Tibial artery (tissue), 4 donors: ENCODE results near the gene LZTS2.
A peak's percentile ranks its signal among the peaks of the same experiment; 100 is the strongest.

Source experiments
- DNase-seq, 2 donors: peaks; one replicate each; pipeline ENCODE4 v3.0.0-alpha.2; 2019
- H3K27ac ChIP-seq, 2 donors: fragments of 200-600 bp; sonication (generic) in 1 of 2; 1 replicate in 1 of 2; 2 replicates in 1 of 2; pipeline ENCODE4 v1.5.1; 2018 to 2019; ENCODE audit warnings: mild to moderate bottlenecking in 1 of 2
- H3K27me3 ChIP-seq, 2 donors: fragments of 200-600 bp; sonication (generic) in 1 of 2; one replicate each; pipeline versions ENCODE4 v1.5.1 to v1.6.0; 2016 to 2019
- H3K36me3 ChIP-seq, 3 donors: fragments of 200-600 bp; sonication (generic) in 2 of 3; one replicate each; pipeline ENCODE4 v1.5.1; 2016 to 2019; ENCODE audit warnings: mild to moderate bottlenecking in 2 of 3
- H3K4me1 ChIP-seq, 4 donors: fragments of 200-600 bp; sonication (generic) in 2 of 4; 1 replicate in 3 of 4; 2 replicates in 1 of 4; pipeline ENCODE4 v1.5.1; 2016 to 2019
- H3K4me3 ChIP-seq, 2 donors: fragments of 200-600 bp; sonication (generic) in 1 of 2; 1 replicate in 1 of 2; 2 replicates in 1 of 2; pipeline ENCODE4 v1.5.1; 2018 to 2019; ENCODE audit warnings: mild to moderate bottlenecking in 2 of 2
- H3K9me3 ChIP-seq, 3 donors: fragments of 200-600 bp; sonication (generic) in 1 of 3; one replicate each; pipeline ENCODE4 v1.5.1; 2016 to 2019
- intact Hi-C: fragments of 100-400 bp; cut with DNase I; formaldehyde crosslinking; loops from one replicate; pipeline ENCODE4 v1.15.0; 2023; ENCODE audit warnings: low total_unique reads
- TF ChIP-seq, protein P1 (sequence below), 2 experiments: fragments of 200-600 bp in 1 of 2; fragments of 450-650 bp in 1 of 2; IDR thresholded peaks; one replicate each; pipeline ENCODE4 v1.5.1; 2017 to 2019; ENCODE audit warnings: antibody characterized with exemption in 2 of 2, mild to moderate bottlenecking in 1 of 2, moderate library complexity in 1 of 2

Gene LZTS2

DNA sequence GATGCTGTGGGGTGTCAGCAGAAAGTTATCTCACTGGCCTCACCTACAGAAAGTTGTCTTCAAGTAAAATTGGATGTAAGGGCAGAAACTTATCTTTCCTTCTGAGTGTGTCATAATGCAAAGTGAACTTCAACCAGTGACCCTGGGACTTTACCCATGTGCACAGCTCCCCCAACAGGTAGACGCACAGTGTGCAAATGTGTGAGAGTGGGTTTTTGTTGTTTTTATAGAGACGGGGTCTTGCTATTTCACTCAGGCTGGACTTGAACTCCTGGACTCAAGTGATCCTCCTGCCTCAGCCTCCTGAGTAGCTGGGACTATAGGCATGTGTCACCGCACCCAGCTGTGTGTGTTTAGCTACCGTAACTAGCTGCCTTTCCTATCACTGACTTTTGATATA is 55.8 kb downstream of the LZTS2 start:
- TF ChIP-seq, protein P1, sequence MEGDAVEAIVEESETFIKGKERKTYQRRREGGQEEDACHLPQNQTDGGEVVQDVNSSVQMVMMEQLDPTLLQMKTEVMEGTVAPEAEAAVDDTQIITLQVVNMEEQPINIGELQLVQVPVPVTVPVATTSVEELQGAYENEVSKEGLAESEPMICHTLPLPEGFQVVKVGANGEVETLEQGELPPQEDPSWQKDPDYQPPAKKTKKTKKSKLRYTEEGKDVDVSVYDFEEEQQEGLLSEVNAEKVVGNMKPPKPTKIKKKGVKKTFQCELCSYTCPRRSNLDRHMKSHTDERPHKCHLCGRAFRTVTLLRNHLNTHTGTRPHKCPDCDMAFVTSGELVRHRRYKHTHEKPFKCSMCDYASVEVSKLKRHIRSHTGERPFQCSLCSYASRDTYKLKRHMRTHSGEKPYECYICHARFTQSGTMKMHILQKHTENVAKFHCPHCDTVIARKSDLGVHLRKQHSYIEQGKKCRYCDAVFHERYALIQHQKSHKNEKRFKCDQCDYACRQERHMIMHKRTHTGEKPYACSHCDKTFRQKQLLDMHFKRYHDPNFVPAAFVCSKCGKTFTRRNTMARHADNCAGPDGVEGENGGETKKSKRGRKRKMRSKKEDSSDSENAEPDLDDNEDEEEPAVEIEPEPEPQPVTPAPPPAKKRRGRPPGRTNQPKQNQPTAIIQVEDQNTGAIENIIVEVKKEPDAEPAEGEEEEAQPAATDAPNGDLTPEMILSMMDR (IDR thresholded peaks at IDR 0.05), result peak in 1 of 2 experiments; percentile 6
- intact Hi-C loops, result no loop called here
- Histone ChIP-seq H3K27ac (no peak overlapping the region), H3K9me3 (no peaks in the 10 kb centered on the region), H3K4me1 (peaks cover 0 to 9% (median 8%) of the 10 kb centered on the region in 4 donors), H3K4me3 (no peak overlapping the region), H3K36me3 (no peaks in the 10 kb centered on the region), H3K27me3 (peaks cover 0 to 22% of the 10 kb centered on the region in 2 donors)
- no peak for DNase-seq

DNA sequence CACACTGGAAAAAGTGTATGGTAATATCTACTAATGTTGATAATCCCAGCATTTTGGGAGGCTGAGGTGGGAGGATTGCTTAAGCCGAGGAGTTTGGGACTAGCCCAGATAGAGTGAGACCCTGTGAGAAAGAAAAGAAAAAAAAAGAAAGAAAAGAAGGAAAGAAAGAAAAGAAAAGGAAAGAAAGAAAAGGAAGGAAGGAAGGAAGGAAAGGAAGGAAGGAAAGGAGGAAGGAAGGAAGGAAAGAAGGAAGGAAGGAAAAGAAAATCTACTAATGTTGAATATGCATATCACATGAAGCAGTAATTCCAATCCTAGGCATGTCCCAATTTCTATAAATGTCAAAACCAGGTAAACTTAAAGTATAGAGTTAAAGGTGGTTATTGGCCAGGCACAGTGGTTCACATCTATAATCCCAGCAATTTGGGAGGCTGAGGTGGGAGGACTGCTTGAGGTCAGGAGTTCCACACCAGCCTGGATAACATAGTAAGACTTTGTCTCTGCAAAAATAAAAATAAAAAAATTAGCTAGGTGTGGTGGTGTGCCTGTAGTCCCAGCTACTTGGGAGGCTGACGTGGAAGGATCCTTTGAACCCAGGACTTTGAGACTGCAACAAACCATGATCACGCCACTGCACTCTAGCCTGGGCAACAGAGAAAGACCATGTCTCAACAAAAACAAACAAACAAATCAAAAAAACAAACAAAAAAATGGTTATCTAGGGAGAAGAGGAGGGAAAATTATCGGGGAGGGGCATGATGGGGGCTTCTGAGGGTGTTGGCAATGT is 57.0 kb downstream of the LZTS2 start:
- Histone ChIP-seq H3K4me3 (no peak overlapping the region), H3K9me3 (no peaks in the 10 kb centered on the region), H3K4me1 (peaks cover 0 to 11% (median 9%) of the 10 kb centered on the region in 4 donors), H3K36me3 (no peaks in the 10 kb centered on the region), H3K27ac (no peak overlapping the region), H3K27me3 (peaks cover 0 to 12% of the 10 kb centered on the region in 2 donors)
- DNase-seq, result no peak
- TF ChIP-seq, protein P1 (IDR thresholded peaks at IDR 0.05), result no peak
- intact Hi-C loops, result no loop called here
